AG04449 (cell line): ENCODE results near the gene TMEM108.

ENCODE experiments used
- CTCF ChIA-PET: fragments of 350-600 bp; formaldehyde crosslinking; extraction: SDS; loops from one replicate; lab custom pipeline; 2021; ENCODE audit warnings: antibody characterized with exemption; lab: Yijun Ruan, JAX
- POLR2A ChIA-PET: fragments of 400-600, 350-600 bp; formaldehyde crosslinking; extraction: SDS; loops from one replicate; lab custom pipeline; 2020; ENCODE audit warnings: antibody characterized with exemption, inconsistent platforms; lab: Yijun Ruan, JAX
- DNase-seq: peaks from one replicate; pipeline ENCODE4 v3.0.0-alpha.2; 2010; ENCODE audit warnings: low read depth, low spot score
- H3K4me3 ChIP-seq: 2 replicates; pipeline ENCODE4 v1.5.1; 2011; ENCODE audit warnings: low read depth, mild to moderate bottlenecking, control low read depth, low read length
- TF ChIP-seq, protein P1 (sequence below): IDR thresholded peaks from one replicate; pipeline ENCODE4 v1.5.1; 2011; ENCODE audit warnings: mild to moderate bottlenecking, moderate library complexity, low read length, control low read depth, inconsistent platforms; ENCODE audit not compliant: insufficient read depth; ENCODE audit errors: missing control alignments

Gene TMEM108

DNA sequence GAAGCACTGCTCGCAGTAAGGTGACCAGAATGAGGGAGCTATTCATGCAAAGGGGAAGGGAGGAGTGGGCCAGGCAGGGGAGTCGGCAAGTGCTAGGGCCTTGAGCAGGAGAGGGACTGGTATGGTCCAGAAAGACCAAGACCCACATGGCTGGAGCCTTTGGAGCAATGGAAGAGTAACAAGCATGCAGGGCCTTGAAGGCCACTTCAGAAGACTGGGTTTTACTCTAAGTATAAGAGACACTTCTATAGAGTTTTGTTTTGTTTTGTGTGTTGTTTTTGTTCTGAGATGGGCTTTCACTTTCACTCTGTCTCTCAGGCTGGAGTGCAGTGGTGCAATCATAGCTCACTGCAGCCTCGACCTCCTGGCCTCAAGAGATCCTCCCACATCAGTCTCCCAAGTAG lies 403.7 kb downstream of the TMEM108 start:
- POLR2A ChIA-PET = no interaction called here
- DNase-seq = no peak
- CTCF ChIA-PET = interaction anchor here (1.7 kb wide), 1 partner anchor 715 kb away, joined by 4 read pairs; no protein-coding TSS in a partner anchor
- TF ChIP-seq, protein P1, sequence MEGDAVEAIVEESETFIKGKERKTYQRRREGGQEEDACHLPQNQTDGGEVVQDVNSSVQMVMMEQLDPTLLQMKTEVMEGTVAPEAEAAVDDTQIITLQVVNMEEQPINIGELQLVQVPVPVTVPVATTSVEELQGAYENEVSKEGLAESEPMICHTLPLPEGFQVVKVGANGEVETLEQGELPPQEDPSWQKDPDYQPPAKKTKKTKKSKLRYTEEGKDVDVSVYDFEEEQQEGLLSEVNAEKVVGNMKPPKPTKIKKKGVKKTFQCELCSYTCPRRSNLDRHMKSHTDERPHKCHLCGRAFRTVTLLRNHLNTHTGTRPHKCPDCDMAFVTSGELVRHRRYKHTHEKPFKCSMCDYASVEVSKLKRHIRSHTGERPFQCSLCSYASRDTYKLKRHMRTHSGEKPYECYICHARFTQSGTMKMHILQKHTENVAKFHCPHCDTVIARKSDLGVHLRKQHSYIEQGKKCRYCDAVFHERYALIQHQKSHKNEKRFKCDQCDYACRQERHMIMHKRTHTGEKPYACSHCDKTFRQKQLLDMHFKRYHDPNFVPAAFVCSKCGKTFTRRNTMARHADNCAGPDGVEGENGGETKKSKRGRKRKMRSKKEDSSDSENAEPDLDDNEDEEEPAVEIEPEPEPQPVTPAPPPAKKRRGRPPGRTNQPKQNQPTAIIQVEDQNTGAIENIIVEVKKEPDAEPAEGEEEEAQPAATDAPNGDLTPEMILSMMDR = no peak
- H3K4me3 ChIP-seq = no peak overlapping the region

DNA sequence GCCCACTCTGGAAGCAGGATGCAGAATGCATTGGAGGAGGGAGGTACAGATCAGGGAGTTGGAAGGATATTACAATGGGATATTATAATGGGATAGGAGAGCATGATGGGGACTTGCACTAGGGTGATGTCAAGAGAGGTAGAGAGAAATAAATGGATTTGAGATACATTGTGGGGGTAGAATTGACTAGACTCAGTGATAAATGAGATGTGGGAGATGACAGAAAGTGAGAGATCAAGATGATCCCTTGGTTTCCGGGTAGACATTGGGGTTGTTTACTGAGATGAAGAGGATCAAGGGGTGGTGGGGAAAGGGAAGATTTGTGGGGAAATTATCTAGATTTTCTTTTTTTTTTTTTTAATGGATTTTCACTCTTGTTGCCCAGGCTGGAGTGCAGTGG lies 404.3 kb downstream of the TMEM108 start:
- ChIA-PET POLR2A (no interaction called here), CTCF (interaction anchor here (1.7 kb wide), 1 partner anchor 716 kb away, joined by 4 read pairs; no protein-coding TSS in a partner anchor)
- DNase-seq = no peak
- no peak overlapping the region for H3K4me3 ChIP-seq
- TF ChIP-seq, protein P1 = no peak

- ChIA-PET POLR2A (no interaction called here), CTCF (interaction anchor here (0.6 to 1.0 kb wide), 5 partner anchors 9 to 377 kb away, joined by 3 to 4 read pairs (median 3); no protein-coding TSS in a partner anchor)
- no peak overlapping the region for H3K4me3 ChIP-seq
- TF ChIP-seq, protein P1 = no peak
- no peak for DNase-seq
Measured at GRCh38 chr3:133443649-133444422, 405.6 kb downstream of the TMEM108 start.

DNA sequence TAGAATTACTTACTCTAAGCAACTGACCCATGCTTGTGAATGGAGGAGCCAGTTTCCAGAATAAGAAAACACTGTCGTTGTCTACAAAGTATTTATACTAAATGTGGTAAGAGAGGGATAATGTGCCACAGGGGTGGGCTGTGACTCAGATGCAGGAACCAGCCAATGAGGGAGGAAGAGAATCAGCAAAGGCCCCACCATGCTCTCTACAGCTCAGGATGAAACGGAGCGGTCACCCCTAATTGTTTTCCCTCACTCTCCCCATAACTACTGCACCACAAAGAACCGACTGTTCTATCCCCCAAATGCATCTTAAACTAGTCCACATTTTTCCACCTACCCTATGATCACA lies 406.2 kb downstream of the TMEM108 start:
- POLR2A ChIA-PET = no interaction called here
- no peak overlapping the region for H3K4me3 ChIP-seq
- CTCF ChIA-PET = interaction anchor here (1.0 kb wide), 1 partner anchor 376 kb away, joined by 3 read pairs; no protein-coding TSS in a partner anchor
- DNase-seq = no peak
- TF ChIP-seq, protein P1 = no peak

DNA sequence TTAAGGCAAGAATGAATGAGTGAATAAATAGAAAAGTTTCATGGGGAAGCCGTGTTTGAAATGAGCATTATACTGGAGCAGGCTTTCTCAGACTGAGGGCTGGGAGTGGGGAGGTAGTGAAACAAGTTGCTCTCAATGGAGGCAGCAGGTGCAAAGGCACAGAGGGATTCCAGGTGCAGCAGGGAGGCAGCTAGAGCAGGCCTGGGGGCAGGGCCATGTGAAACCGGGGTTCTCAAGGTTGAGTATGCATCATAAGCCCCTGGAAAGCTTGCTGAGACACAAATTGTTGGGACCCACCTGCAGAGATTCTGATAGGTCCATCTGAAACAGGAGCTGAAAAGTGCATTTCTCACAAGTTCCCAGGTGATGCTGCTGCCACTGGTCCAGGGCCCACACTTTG lies 406.9 kb downstream of the TMEM108 start:
- CTCF ChIA-PET = interaction anchor here (1.0 to 1.1 kb wide), 2 partner anchors 130 to 134 kb away, joined by 3 read pairs; no protein-coding TSS in a partner anchor
- no peak for DNase-seq

More for the DNA sequence above, 406.9 kb downstream of the TMEM108 start:
- H3K4me3 ChIP-seq = no peak overlapping the region
- POLR2A ChIA-PET = no interaction called here
- TF ChIP-seq, protein P1 = no peak
